GM21723 (cell line): ENCODE data around the gene IFT27.

ENCODE experiments used
- ATAC-seq: cut with Tn5 transposase; IDR thresholded peaks from one replicate; pipeline ENCODE4 v1.9.1; 2021; ENCODE audit warnings: mild to moderate bottlenecking, moderate library complexity; ENCODE audit not compliant: unreplicated experiment

The IFT27 gene

DNA sequence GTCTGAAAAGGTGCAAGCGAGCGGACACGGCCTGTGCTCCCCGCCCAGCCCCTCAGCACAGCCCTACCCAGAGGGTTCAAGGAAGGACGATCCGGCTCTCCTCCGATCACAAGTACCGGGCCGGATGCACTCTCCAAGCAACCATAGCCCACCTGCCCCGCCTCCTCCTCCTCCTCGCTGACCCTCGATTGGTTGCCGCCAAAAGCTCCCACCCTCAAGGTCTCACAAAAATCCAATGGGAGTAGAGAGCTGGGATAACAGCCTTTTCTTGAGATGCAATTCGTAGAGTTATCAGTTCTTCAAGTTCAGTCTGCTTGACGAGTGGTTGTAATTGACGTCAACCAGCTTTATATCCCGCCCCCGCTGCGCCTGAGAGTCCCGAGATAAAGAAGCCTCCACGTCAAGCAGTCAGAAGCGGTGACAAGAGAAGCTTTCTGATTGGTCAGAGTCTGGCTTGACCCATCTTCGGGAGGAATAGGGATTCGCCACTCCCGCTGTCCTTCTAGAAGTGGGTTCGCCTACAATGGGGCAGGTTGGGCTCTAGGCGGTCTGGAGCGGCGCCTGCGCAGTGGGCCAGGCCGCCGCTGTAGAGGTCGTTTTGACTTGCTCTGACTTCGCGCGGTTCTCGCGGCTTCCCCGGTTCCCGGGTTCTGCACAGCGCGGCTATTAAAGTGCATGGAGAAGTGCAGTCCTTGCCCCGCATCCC is at the start of gene IFT27:
Gene IFT27 (minus strand): TSS at position 156 of the 706 bp plus-strand sequence. CDS start 412 bp downstream, outside the sequence.
- ATAC-seq, result peak; percentile 90

DNA sequence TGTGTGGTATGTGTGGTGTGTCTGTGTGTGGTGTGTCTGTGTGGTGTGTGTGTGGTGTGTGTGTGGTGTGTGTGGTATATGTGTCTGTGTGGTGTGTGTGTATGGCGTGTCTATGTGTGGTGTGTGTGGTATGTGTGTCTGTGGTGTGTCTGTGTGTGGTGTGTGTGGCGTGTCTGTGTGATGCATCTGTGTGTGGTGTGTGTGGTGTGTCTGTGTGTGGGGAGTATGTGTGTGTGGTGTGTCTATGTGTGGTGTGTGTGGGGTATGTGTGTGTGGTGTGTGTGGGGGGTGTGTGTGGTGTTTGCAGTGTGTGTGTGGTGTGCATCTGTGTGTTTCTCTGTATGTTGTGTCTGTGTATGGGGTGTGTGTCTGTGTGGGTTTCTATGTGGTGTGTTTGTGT is 48.7 kb upstream of the IFT27 start:
- ATAC-seq, result no peak

GRCh38 chr22:36823186-36823839 is 47.4 kb upstream of the IFT27 start:
- ATAC-seq, result no peak

- ATAC-seq, result no peak
These were observed 46.7 kb upstream of the IFT27 start for GRCh38 chr22:36822581-36822980.

GRCh38 chr22:36819112-36819511 is 43.2 kb upstream of the IFT27 start:
- no peak for ATAC-seq

- ATAC-seq, result no peak
These were observed 42.2 kb upstream of the IFT27 start for GRCh38 chr22:36818010-36818642.

DNA sequence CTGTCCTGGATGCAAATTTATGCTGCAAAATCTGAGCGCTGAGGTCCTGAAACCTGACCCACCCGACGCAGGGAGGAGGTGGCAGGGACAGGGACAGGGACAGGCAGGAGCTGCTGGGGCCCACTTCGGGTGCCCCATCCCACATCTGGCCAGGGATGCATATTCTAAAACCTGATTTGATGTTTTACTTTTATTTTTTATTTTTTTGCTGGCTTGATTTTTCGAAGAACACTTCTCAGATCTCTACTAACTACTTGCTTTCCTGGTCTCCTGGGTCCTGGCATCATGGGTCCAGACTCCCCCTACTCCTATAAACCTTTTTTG is 41.6 kb upstream of the IFT27 start:
- no peak for ATAC-seq

GRCh38 chr22:36816636-36817524 is 41.0 kb upstream of the IFT27 start, which contains the start of gene PVALB:
TSS of gene PVALB (minus strand) at chr22:36817035. CDS start at chr22:36817005, 30 bp downstream.
- no peak for ATAC-seq

GRCh38 chr22:36816339-36816635 is 40.4 kb upstream of the IFT27 start:
- ATAC-seq, result no peak

DNA sequence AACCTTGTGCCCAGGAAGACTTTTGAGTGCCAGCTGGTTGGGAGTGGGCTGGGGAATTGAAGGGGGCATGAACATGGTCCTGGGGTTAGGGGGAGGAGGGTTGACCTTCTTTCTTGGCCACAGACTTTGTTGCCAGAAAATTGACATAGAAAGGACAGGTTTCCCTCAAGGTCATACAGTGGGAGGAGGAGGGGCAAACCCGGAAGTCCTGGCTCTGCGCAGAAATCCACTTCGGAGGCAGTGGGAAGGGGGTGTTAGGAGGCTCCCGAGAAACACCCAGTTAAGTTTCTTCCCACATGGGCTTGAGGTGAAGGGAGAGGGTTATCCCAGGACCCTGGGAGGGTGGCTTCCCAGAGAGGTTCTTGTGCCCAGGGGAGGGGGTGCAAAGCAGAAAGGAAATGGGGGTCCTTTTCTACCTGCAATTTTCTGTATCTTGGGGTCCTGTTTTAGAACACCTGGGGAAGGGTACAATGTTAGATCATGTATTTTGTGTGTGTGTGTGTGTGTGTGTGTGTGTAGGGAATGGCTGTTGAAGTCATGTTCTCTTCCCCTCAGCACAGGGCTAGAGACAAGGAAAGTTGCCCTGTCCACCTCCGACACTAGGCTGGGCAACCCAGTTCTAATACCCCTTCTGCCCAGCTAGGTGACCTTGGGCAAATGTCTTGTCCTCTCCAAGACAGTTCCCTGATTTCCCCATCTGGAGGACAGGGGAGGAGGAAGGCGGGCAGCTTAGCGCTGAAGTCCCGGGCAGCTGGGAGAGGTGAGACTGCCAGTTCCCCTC is 39.8 kb upstream of the IFT27 start:
- no peak for ATAC-seq

DNA sequence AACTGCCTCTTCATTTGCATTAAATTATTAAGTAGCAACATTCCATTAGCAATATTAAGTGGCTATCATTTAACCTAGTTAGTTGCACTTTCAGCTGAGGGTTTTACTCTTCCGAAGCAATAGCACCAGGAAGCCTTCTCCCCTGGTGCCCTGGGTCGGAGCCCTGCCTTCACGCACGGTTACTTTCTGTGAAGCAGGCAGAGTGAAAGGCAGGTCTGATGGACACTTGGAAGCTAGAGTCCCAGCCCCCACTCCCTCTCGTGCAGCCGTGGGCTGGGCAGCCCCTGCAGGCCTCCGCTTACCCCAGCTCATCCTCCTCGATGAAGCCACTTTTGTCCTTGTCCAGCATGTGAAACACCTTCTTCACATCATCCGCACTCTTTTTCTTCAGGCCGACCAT is 38.9 kb upstream of the IFT27 start:
- ATAC-seq, result no peak

DNA sequence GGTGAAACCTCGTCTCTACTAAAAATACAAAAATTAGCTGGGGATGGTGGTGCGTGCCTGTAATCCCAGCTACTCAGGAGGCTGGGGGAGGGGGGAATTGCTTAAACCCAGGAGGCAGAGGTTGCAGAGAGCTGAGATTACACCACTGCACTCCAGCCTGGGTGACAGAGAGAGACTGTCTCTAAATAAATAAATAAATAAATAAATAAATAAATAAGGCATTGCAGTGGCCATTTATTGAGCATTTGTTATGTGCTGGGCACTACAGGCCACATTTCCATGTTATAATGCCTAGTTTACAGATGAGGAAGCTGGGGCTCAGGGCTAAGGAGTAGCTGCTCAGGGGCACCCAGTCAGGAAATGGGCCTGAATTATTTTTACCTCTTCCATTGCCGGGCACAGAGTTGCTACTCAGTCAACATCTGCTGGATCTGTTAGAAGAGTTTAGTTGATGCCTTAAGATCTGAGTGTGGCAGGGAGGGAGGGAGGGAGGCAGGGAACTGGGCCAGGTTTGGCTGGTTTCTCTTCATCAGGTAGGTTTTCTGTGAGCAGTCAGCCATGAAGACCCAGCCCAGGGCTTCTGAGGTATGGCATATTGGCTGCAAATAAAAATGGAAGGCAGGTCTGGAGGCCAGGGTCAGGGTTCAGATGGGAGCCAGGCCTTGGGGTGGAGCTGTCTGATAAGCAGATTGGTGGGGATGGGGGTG is 35.3 kb upstream of the IFT27 start:
- no peak for ATAC-seq

DNA sequence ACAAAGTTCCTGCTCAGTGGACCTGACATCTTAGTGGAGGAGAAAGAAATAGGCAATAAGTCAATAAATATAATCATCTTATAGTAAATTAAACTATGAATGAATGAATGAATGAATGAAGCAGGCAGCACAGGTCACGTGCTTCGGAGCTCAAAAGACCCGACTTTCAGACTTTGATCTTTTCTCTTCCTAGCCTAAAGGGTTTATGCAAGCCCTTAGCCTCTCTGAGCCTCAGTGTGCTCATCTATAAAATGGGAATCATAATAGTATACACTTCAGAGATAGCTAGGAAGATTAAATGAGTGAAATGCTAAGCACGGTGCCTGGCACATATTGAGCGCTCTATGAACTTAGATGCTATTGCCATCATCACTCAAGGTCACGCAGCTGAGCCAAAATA is 33.4 kb upstream of the IFT27 start:
- ATAC-seq, result no peak

GRCh38 chr22:36808721-36809344 is 32.9 kb upstream of the IFT27 start:
- no peak for ATAC-seq

DNA sequence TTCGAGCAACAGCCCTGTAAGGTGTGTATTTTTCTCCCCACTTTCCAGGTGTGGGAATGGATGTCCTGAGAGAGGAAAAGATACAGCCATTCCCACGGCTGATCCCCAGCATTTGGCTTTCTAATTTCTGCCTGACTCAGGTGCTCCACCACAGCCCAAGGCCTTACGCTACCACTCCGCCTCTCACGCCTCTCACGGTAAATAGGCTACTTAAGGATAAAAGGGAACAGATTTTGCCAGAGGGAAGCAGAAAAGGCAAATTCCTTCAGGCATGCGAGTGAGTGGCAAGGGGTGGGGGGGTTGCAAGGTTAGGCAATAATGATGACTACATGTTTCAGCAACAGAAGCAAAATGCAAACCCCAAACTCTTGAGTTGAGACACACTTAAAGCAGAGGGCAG is 31.7 kb upstream of the IFT27 start:
- ATAC-seq, result no peak

DNA sequence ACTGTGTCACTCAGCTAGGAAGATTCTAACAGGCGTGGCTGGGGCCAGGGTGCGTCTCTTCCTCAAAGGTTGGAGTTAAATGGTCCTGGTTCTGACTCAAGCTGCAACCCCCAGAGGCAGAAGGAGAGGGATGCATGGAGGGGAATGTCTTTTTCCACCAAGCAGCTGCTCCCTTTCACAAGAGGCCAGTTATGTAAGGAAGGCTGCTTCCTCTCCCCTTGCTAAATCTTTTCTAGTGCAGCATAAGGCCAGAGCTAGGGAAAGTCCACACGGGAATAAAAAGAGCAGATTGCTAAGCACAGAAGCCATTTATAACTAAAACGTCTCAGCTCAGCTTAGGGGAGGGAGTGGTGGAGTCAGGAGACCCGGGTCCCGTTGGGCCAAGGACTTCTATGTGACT is 30.9 kb upstream of the IFT27 start:
- no peak for ATAC-seq

GRCh38 chr22:36803358-36803757 is 27.4 kb upstream of the IFT27 start:
- no peak for ATAC-seq

GRCh38 chr22:36798674-36799066 is 22.8 kb upstream of the IFT27 start:
- no peak for ATAC-seq

- no peak for ATAC-seq
These were observed 22.2 kb upstream of the IFT27 start for GRCh38 chr22:36797911-36798673.
